ENCODE measurements around the gene KCNH5.

The KCNH5 gene

GRCh38 chr14:62956413-62956812 lies 88.8 kb downstream of the KCNH5 start:
- H3K9me3 ChIP-seq (ENCODE audit: low read length): no peaks in the 10 kb centered on the region; the same call in 1 of the 2 replicates

DNA sequence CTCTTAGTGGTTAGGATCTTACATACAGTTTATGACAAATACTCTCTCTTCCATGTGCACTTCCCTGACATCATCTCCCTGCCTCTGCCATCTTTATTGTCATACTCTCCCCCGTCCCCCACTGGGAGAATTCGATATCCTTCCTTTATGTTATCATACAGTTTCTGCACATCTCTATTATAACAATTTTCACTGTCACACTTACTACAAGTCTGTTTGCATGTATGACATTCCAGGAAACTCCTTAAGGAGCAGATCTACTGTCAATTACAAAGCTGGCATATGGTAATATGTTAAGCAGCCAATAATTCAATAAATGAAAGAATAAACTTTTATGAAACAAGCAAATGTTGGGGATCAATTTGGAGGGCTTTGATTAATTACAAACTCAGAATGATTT lies 91.1 kb downstream of the KCNH5 start:
- H3K4me2 ChIP-seq (ENCODE audit: low read length): no peak overlapping the region

More at GRCh38 chr14:62956413-62956812, 88.8 kb downstream of the KCNH5 start:
- Histone ChIP-seq H3K36me3 (ENCODE audit: insufficient read depth, low read length) (no peaks in the 10 kb centered on the region), H2AFZ (ENCODE audit: low read length) (no peak overlapping the region), H3K79me2 (ENCODE audit: insufficient read depth, low read length) (no peaks in the 10 kb centered on the region), H3K27ac (ENCODE audit: low read depth, low read length, poor library complexity, severe bottlenecking) (no peak overlapping the region), H3K27me3 (ENCODE audit: insufficient read depth, low read length) (no peaks in the 10 kb centered on the region), H4K20me1 (ENCODE audit: insufficient read depth, low read length) (no peaks in the 10 kb centered on the region), H3K4me2 (ENCODE audit: low read length) (no peak overlapping the region), H3K4me1 (ENCODE audit: insufficient read depth, low read length, severe bottlenecking) (no peaks in the 10 kb centered on the region), H3K9ac (ENCODE audit: low read length) (no peak overlapping the region), H3K9me2 (ENCODE audit: low read depth, low read length) (no peaks in the 10 kb centered on the region), H3K4me3 (ENCODE audit: low read depth, low read length, poor library complexity, severe bottlenecking) (no peak overlapping the region), H3F3A (ENCODE audit: insufficient read depth, low read length) (no peaks in the 10 kb centered on the region)
- TF ChIP-seq, protein P1, sequence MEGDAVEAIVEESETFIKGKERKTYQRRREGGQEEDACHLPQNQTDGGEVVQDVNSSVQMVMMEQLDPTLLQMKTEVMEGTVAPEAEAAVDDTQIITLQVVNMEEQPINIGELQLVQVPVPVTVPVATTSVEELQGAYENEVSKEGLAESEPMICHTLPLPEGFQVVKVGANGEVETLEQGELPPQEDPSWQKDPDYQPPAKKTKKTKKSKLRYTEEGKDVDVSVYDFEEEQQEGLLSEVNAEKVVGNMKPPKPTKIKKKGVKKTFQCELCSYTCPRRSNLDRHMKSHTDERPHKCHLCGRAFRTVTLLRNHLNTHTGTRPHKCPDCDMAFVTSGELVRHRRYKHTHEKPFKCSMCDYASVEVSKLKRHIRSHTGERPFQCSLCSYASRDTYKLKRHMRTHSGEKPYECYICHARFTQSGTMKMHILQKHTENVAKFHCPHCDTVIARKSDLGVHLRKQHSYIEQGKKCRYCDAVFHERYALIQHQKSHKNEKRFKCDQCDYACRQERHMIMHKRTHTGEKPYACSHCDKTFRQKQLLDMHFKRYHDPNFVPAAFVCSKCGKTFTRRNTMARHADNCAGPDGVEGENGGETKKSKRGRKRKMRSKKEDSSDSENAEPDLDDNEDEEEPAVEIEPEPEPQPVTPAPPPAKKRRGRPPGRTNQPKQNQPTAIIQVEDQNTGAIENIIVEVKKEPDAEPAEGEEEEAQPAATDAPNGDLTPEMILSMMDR (IDR thresholded peaks at IDR 0.05; ENCODE audit: low read length): no peak
- no peak for TF ChIP-seq EZH2 (IDR thresholded peaks at IDR 0.05; ENCODE audit: borderline replicate concordance, low read length)

GRCh38 chr14:62952226-62952625 lies 93.0 kb downstream of the KCNH5 start:
- no peaks in the 10 kb centered on the region for H3K9me2 ChIP-seq (ENCODE audit: low read depth, low read length)
- no peak overlapping the region for H3K4me3 ChIP-seq (ENCODE audit: low read depth, low read length, poor library complexity, severe bottlenecking)
- H3K79me2 ChIP-seq (ENCODE audit: insufficient read depth, low read length): no peaks in the 10 kb centered on the region
- H3K9me3 ChIP-seq (ENCODE audit: low read length): no peaks in the 10 kb centered on the region; the same call in 1 of the 2 replicates
- no peak overlapping the region for H2AFZ ChIP-seq (ENCODE audit: low read length)
- H3K36me3 ChIP-seq (ENCODE audit: insufficient read depth, low read length): no peaks in the 10 kb centered on the region
- no peaks in the 10 kb centered on the region for H3K4me1 ChIP-seq (ENCODE audit: insufficient read depth, low read length, severe bottlenecking)
- no peak overlapping the region for H3K9ac ChIP-seq (ENCODE audit: low read length)
- no peak overlapping the region for H3K27ac ChIP-seq (ENCODE audit: low read depth, low read length, poor library complexity, severe bottlenecking)
- no peaks in the 10 kb centered on the region for H3F3A ChIP-seq (ENCODE audit: insufficient read depth, low read length)
- no peak overlapping the region for H3K4me2 ChIP-seq (ENCODE audit: low read length)
- TF ChIP-seq, protein P1 (IDR thresholded peaks at IDR 0.05; ENCODE audit: low read length): no peak
- no peak for TF ChIP-seq EZH2 (IDR thresholded peaks at IDR 0.05; ENCODE audit: borderline replicate concordance, low read length)
- H4K20me1 ChIP-seq (ENCODE audit: insufficient read depth, low read length): no peaks in the 10 kb centered on the region
- H3K27me3 ChIP-seq (ENCODE audit: insufficient read depth, low read length): no peaks in the 10 kb centered on the region

More for the DNA sequence above, 91.1 kb downstream of the KCNH5 start:
- Histone ChIP-seq H3F3A (ENCODE audit: insufficient read depth, low read length) (no peaks in the 10 kb centered on the region), H2AFZ (ENCODE audit: low read length) (no peak overlapping the region), H3K27me3 (ENCODE audit: insufficient read depth, low read length) (no peaks in the 10 kb centered on the region), H3K36me3 (ENCODE audit: insufficient read depth, low read length) (no peaks in the 10 kb centered on the region), H3K4me1 (ENCODE audit: insufficient read depth, low read length, severe bottlenecking) (no peaks in the 10 kb centered on the region), H3K79me2 (ENCODE audit: insufficient read depth, low read length) (no peaks in the 10 kb centered on the region), H3K4me3 (ENCODE audit: low read depth, low read length, poor library complexity, severe bottlenecking) (no peak overlapping the region), H3K27ac (ENCODE audit: low read depth, low read length, poor library complexity, severe bottlenecking) (no peak overlapping the region), H3K9ac (ENCODE audit: low read length) (no peak overlapping the region), H4K20me1 (ENCODE audit: insufficient read depth, low read length) (no peaks in the 10 kb centered on the region), H3K9me2 (ENCODE audit: low read depth, low read length) (no peaks in the 10 kb centered on the region), H3K9me3 (ENCODE audit: low read length) (no peaks in the 10 kb centered on the region; the same call in 1 of the 2 replicates)
- TF ChIP-seq, protein P1 (IDR thresholded peaks at IDR 0.05; ENCODE audit: low read length): no peak
- TF ChIP-seq EZH2 (IDR thresholded peaks at IDR 0.05; ENCODE audit: borderline replicate concordance, low read length): no peak
